Measurements from ENCODE around the gene CPSF6. TPM values are rescaled to one million over a fixed set of nuclear protein-coding genes. Genes with fewer than 3 reads are reported as not detected.
A peak's percentile ranks its signal among the peaks of the same experiment; 100 is the strongest.
"Not testable (repeated sequence)": the region's sequence is repeated elsewhere in the genome, so short reads cannot be mapped to it uniquely, and the experiment has no call there.

Gene CPSF6
- 100 to 1,000 TPM; 113 to 114 TPM for total RNA-seq
- 52.5 TPM for polyA plus RNA-seq

- peaks cover 43% of the 10 kb centered on the region for H3K4me1 ChIP-seq (ENCODE audit: insufficient read depth, low read length)
- H3K27ac Mint-ChIP-seq = peak within 1 kb of the TSS; percentile 92 to 100 (median 99)
- H3K4me1 Mint-ChIP-seq = peaks cover 42 to 58% (median 56%) of the 10 kb centered on the region in 3 donors
- H3K27ac ChIP-seq (ENCODE audit: low read depth, low read length) = peak within 1 kb of the TSS; percentile 90
- peak within 1 kb of the TSS; percentile 93 to 100 (median 97) for H3K4me3 Mint-ChIP-seq
- H3K9me3 ChIP-seq (ENCODE audit: low read length) = no peaks in the 10 kb centered on the region
- H3K36me3 Mint-ChIP-seq = peaks cover 0 to 18% (median 0%) of the 10 kb centered on the region in 3 donors
- DNase-seq = peak; percentile 95 to 98 (median 95)
- no peaks in the 10 kb centered on the region for H3K9me3 Mint-ChIP-seq
- H3K4me3 ChIP-seq (ENCODE audit: low read length) = peak within 1 kb of the TSS; percentile 95
- H3K27me3 ChIP-seq (ENCODE audit: insufficient read depth, low read length, poor library complexity, severe bottlenecking) = no peaks in the 10 kb centered on the region
- H3K27me3 Mint-ChIP-seq = no peaks in the 10 kb centered on the region
- no peaks in the 10 kb centered on the region for H3K36me3 ChIP-seq (ENCODE audit: insufficient read depth, low read length)
- POLR2A ChIA-PET = interaction anchor here (1.0 kb wide), 2 partner anchors 83 to 92 kb away, joined by 3 to 4 read pairs; no protein-coding TSS in a partner anchor
- CTCF ChIA-PET = interaction anchor here (1.2 kb wide), 1 partner anchor 331 kb away, joined by 3 read pairs; no protein-coding TSS in a partner anchor
Observed at GRCh38 chr12:69239352-69239921, at the start of gene CPSF6. CPSF6 (plus strand) TSS chr12:69239569; CDS start chr12:69239647, 78 bp downstream.

- Mint-ChIP-seq H3K4me1 (no peaks in the 10 kb centered on the region), H3K4me3 (no peak overlapping the region), H3K36me3 (peaks cover 4 to 38% (median 5%) of the 10 kb centered on the region in 3 donors), H3K27ac (no peak overlapping the region), H3K9me3 (peaks cover 40 to 52% (median 46%) of the 10 kb centered on the region in 5 donors), H3K27me3 (peaks cover 7 to 8% of the 10 kb centered on the region in 2 donors)
- no peak for DNase-seq
- H3K36me3 ChIP-seq (ENCODE audit: insufficient read depth, low read length) = no peaks in the 10 kb centered on the region
- no peaks in the 10 kb centered on the region for H3K27me3 ChIP-seq (ENCODE audit: insufficient read depth, low read length, poor library complexity, severe bottlenecking)
- H3K4me3 ChIP-seq (ENCODE audit: low read length) = no peak overlapping the region
- no peak overlapping the region for H3K27ac ChIP-seq (ENCODE audit: low read depth, low read length)
- H3K9me3 ChIP-seq (ENCODE audit: low read length) = peaks cover 27% of the 10 kb centered on the region
- H3K4me1 ChIP-seq (ENCODE audit: insufficient read depth, low read length) = no peaks in the 10 kb centered on the region
- ChIA-PET CTCF (interaction anchor here (0.6 kb wide), 1 partner anchor 160 kb away, joined by 3 read pairs; no protein-coding TSS in a partner anchor), POLR2A (no interaction called here)
Observed at GRCh38 chr12:69196302-69197288, 42.8 kb upstream of the CPSF6 start.

GRCh38 chr12:69199976-69200375 lies 39.4 kb upstream of the CPSF6 start:
- H3K36me3 ChIP-seq (ENCODE audit: insufficient read depth, low read length); H3K4me1 ChIP-seq (ENCODE audit: insufficient read depth, low read length); H3K27ac Mint-ChIP-seq; H3K27me3 ChIP-seq (ENCODE audit: insufficient read depth, low read length, poor library complexity, severe bottlenecking); H3K27ac ChIP-seq (ENCODE audit: low read depth, low read length); H3K4me3 Mint-ChIP-seq; H3K4me1 Mint-ChIP-seq; CTCF ChIA-PET; DNase-seq; H3K4me3 ChIP-seq (ENCODE audit: low read length); POLR2A ChIA-PET: not testable (repeated sequence)
- peaks cover 31% of the 10 kb centered on the region for H3K9me3 ChIP-seq (ENCODE audit: low read length)
- H3K36me3 Mint-ChIP-seq = peaks cover 4 to 46% (median 5%) of the 10 kb centered on the region in 3 donors
- peaks cover 45 to 56% (median 52%) of the 10 kb centered on the region in 5 donors for H3K9me3 Mint-ChIP-seq
- peaks cover 8 to 10% of the 10 kb centered on the region in 2 donors for H3K27me3 Mint-ChIP-seq

GRCh38 chr12:69204191-69204590 lies 35.2 kb upstream of the CPSF6 start:
- H3K4me1 ChIP-seq (ENCODE audit: insufficient read depth, low read length) = no peaks in the 10 kb centered on the region
- H3K27me3 Mint-ChIP-seq = peaks cover 5 to 6% of the 10 kb centered on the region in 2 donors
- CTCF ChIA-PET = no interaction called here
- no peaks in the 10 kb centered on the region for H3K27me3 ChIP-seq (ENCODE audit: insufficient read depth, low read length, poor library complexity, severe bottlenecking)
- H3K36me3 ChIP-seq (ENCODE audit: insufficient read depth, low read length) = no peaks in the 10 kb centered on the region
- H3K4me1 Mint-ChIP-seq = no peaks in the 10 kb centered on the region
- H3K9me3 ChIP-seq (ENCODE audit: low read length) = peaks cover 20% of the 10 kb centered on the region
- no peak overlapping the region for H3K4me3 Mint-ChIP-seq
- no peak overlapping the region for H3K27ac ChIP-seq (ENCODE audit: low read depth, low read length)
- DNase-seq = no peak
- peaks cover 25 to 36% (median 34%) of the 10 kb centered on the region in 5 donors for H3K9me3 Mint-ChIP-seq
- POLR2A ChIA-PET = no interaction called here
- H3K27ac Mint-ChIP-seq = no peak overlapping the region
- no peak overlapping the region for H3K4me3 ChIP-seq (ENCODE audit: low read length)
- peaks cover 0 to 24% (median 4%) of the 10 kb centered on the region in 3 donors for H3K36me3 Mint-ChIP-seq

- H3K27ac ChIP-seq (ENCODE audit: low read depth, low read length) = no peak overlapping the region
- POLR2A ChIA-PET = no interaction called here
- CTCF ChIA-PET = no interaction called here
- no peak for DNase-seq
- Mint-ChIP-seq H3K27me3 (no peaks in the 10 kb centered on the region), H3K9me3 (peaks cover 0 to 6% (median 2%) of the 10 kb centered on the region in 5 donors), H3K4me1 (no peaks in the 10 kb centered on the region), H3K4me3 (no peak overlapping the region), H3K27ac (peak overlapping the region in 1 of 8 donors; percentile 7), H3K36me3 (peaks cover 0 to 4% (median 3%) of the 10 kb centered on the region in 3 donors)
- no peaks in the 10 kb centered on the region for H3K27me3 ChIP-seq (ENCODE audit: insufficient read depth, low read length, poor library complexity, severe bottlenecking)
- no peaks in the 10 kb centered on the region for H3K36me3 ChIP-seq (ENCODE audit: insufficient read depth, low read length)
- no peak overlapping the region for H3K4me3 ChIP-seq (ENCODE audit: low read length)
- H3K4me1 ChIP-seq (ENCODE audit: insufficient read depth, low read length) = no peaks in the 10 kb centered on the region
- no peaks in the 10 kb centered on the region for H3K9me3 ChIP-seq (ENCODE audit: low read length)
Observed at GRCh38 chr12:69210661-69211060, 28.7 kb upstream of the CPSF6 start.

- ChIA-PET CTCF (no interaction called here), POLR2A (no interaction called here)
- H3K27ac ChIP-seq (ENCODE audit: low read depth, low read length) = no peak overlapping the region
- H3K27me3 ChIP-seq (ENCODE audit: insufficient read depth, low read length, poor library complexity, severe bottlenecking) = no peaks in the 10 kb centered on the region
- no peak overlapping the region for H3K4me3 Mint-ChIP-seq
- peaks cover 0 to 4% (median 3%) of the 10 kb centered on the region in 3 donors for H3K36me3 Mint-ChIP-seq
- H3K4me3 ChIP-seq (ENCODE audit: low read length) = no peak overlapping the region
- DNase-seq = no peak
- H3K4me1 ChIP-seq (ENCODE audit: insufficient read depth, low read length) = no peaks in the 10 kb centered on the region
- no peak overlapping the region for H3K27ac Mint-ChIP-seq
- H3K9me3 Mint-ChIP-seq = peaks cover 0 to 6% (median 2%) of the 10 kb centered on the region in 5 donors
- no peaks in the 10 kb centered on the region for H3K9me3 ChIP-seq (ENCODE audit: low read length)
- no peaks in the 10 kb centered on the region for H3K4me1 Mint-ChIP-seq
- no peaks in the 10 kb centered on the region for H3K36me3 ChIP-seq (ENCODE audit: insufficient read depth, low read length)
- no peaks in the 10 kb centered on the region for H3K27me3 Mint-ChIP-seq
Observed at GRCh38 chr12:69211160-69211559, 28.2 kb upstream of the CPSF6 start.

GRCh38 chr12:69214169-69214568 lies 25.2 kb upstream of the CPSF6 start:
- H3K27ac ChIP-seq (ENCODE audit: low read depth, low read length) = no peak overlapping the region
- no peak overlapping the region for H3K4me3 ChIP-seq (ENCODE audit: low read length)
- Mint-ChIP-seq H3K36me3 (peaks cover 0 to 3% (median 0%) of the 10 kb centered on the region in 3 donors), H3K27me3 (no peaks in the 10 kb centered on the region), H3K9me3 (no peaks in the 10 kb centered on the region), H3K4me3 (no peak overlapping the region), H3K27ac (no peak overlapping the region), H3K4me1 (no peaks in the 10 kb centered on the region)
- no peaks in the 10 kb centered on the region for H3K9me3 ChIP-seq (ENCODE audit: low read length)
- ChIA-PET CTCF (no interaction called here), POLR2A (no interaction called here)
- no peak for DNase-seq
- H3K27me3 ChIP-seq (ENCODE audit: insufficient read depth, low read length, poor library complexity, severe bottlenecking) = no peaks in the 10 kb centered on the region
- no peaks in the 10 kb centered on the region for H3K36me3 ChIP-seq (ENCODE audit: insufficient read depth, low read length)
- no peaks in the 10 kb centered on the region for H3K4me1 ChIP-seq (ENCODE audit: insufficient read depth, low read length)

All from CD8-positive, alpha-beta memory T cell (primary cell).